T-helper 22 cell (primary cell): ENCODE results near the gene C1orf56.
"Not testable (repeated sequence)": the region's sequence is repeated elsewhere in the genome, so short reads cannot be mapped to it uniquely, and the experiment has no call there.

Experiments
- DNase-seq: peaks from one replicate; pipeline ENCODE4 v3.0.0-alpha.2; 2020; ENCODE audit warnings: low read depth

The C1orf56 gene

DNA sequence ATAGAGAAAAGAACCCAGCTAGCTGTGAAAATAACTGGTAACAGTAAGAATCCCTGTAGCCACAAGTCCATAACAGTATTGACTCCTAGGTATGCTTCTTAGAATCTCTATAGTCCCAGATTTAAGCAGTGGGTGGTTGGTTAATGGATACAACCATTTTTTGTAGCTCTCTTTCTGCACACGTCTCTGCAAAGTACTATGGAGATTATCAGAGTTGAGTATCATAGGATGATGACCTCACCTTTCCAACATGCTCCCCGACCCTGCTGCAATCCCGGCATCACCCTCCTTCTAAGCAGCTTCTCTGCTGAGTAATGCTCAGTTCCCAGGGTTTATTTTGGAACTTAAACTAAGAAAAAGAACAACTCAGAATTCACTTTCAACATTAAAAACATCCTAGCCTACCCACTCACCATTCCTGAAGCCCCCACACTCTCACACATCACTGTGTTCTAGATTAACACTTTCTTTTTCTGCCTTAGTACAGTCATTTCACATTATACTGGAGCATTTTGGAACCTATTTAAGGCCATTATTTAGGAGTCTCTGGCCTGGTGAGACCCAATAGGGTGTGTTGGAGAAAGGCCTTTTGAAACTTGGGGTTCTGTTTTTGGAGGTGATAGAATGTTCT lies 15.3 kb downstream of the C1orf56 start:
- no peak for DNase-seq

DNA sequence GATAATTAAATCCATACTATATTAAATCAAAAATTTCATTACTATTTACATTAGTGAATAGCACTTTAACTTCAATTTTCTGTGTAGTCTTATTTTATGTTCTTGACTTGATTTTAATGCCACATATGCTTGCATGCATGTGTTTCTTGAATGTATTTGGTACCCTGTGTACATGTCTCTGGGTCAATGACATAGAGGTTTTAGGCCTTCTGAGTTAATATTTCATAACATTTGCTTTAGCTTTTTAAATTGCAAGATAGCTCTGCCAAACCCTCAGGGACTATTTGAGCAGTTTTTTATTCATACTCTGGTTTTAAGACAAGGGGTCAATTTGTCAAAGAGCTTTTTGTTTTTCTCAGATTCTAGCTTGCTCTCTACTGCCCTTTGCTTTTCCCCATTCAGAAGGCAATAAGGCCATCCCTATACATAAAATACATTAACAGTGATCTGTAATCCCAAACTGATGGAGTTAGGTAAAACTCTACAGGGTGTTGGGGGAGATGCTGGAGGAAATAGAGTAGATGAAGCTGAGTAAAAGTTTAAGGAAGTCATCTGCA lies 17.6 kb downstream of the C1orf56 start:
- DNase-seq: no peak

GRCh38 chr1:151067185-151067584 lies 19.6 kb downstream of the C1orf56 start:
- DNase-seq: no peak

DNA sequence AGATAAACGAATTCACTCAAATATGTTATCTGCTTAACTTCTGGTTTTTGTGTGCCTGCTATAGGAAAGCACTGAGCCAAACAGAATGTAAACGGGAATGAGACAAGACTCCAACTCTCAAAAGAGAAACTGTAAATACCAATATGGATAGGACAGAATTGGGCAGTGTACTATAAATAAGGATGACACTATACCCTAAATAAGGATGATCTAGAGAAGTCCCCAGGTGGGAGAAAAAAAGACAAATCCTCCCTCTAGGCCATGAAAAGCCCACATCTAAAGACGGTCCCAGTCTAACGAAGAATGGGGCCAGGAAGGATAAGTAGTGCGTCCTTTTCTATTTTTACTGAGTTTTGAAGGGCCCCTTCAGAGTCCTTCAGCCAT lies 21.5 kb downstream of the C1orf56 start:
- DNase-seq: no peak

- peak; percentile 79 for DNase-seq
Measured at GRCh38 chr1:151070474-151071276, 23.1 kb downstream of the C1orf56 start, which contains the start of gene GABPB2. TSS of gene GABPB2 (plus strand) at chr1:151070761. CDS start at chr1:151088190, 17,429 bp downstream.

DNA sequence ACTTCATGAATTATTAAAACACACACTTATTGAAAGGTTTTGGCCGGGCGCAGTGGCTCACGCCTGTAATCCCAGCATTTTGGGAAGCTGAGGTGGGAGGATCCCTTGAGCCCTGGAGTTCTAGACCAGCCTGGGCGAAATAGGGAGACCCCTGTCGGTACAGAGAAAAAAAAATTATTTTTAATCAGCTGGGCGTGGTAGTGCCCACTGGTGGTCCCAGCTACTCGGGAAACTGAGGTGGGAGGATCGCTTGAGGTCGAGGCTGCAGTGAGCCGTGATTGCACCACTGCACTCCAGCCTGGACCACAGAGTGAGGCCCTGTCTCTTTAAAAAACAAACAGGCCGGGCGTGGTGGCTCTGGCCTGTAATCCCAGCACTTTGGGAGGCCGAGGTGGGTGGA lies 24.7 kb downstream of the C1orf56 start:
- DNase-seq: no peak

DNA sequence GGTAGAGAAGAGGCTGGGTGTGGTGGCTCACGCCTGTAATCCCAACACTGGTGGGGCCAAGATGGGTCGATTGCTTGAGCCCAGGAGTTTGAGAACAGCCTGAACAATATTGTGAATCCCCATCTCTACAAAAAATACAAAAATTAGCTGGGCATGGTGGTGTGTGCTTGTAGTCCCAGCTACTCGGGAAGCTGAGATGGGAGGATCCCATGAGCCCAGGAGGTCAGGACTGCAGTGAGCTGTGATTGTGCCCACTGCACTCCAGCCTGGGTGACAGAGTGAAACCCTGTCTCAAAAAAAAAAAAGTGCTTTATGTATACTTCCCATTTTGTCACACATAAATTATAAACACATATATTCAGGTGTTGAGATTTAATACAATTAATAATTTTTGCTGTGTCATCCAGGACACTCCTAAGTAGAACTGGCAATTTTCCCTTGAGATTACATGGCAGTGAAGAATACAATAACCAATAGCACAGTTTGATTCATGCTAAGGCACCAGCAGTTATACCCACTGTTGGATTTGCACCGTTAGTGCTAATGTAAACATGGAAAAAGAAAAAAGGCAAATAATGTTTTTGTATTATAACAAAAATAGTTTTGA lies 38.5 kb downstream of the C1orf56 start:
- no peak for DNase-seq

DNA sequence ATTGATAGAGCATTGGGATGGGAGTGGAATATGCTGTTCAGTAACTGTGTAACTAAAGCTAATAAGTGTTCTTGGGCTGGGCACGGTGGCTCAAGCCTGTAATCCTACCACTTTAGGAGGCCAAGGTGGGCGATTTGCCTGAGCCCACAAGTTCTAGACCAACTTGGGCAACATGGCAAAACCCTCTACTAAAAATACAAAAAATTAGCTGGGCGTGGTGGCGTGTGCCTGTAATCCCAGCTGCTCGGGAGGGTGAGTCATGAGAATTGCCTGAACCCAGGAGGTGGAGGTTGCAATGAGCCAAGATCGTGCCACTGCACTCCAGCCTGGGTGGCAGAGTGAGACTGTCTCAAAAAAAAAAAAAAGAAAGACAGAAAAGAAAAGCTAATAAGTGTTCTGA lies 49.9 kb downstream of the C1orf56 start:
- not testable (repeated sequence) for DNase-seq

DNA sequence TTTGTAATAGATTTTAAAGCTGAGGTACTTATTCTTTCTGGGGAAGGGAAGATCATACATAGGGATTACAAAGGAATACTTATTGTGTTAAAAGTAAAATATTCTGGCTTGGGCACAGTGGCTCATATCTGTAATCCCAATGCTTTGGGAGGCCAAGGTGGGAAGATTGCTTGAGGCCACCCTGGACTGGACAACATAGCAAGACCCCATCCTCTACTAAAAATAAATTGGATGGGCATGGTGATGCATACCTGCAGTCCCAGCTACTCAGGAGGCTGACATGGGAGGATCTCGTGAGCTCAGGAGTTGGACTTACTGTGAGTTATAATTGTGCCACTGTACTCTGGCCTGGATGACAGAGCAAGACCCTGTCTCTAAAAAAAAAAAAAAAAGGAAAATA lies 50.6 kb downstream of the C1orf56 start:
- DNase-seq: no peak
